PC-9 (cell line): ENCODE measurements around the gene PLCH2. TPM values are rescaled to one million over a fixed set of nuclear protein-coding genes. Genes with fewer than 3 reads are reported as not detected.

Source experiments
- BruUV-seq: library from RNA; stranded (reverse); fragments of 400-500 nt; replicated peaks from 2 replicates; lab custom pipeline; 2021; lab: Mats Ljungman, UMichigan
- CTCF ChIA-PET: fragments of 300-600 bp; sonication (Branson Sonifier 250); formaldehyde crosslinking; loops from one replicate; lab custom pipeline; 2022; ENCODE audit warnings: antibody characterized with exemption; lab: Charles Lee
- POLR2A ChIA-PET: fragments of 300-600 bp; sonication (Branson Sonifier 250); formaldehyde crosslinking; loops from one replicate; lab custom pipeline; 2022; ENCODE audit warnings: antibody characterized with exemption; ENCODE audit not compliant: unreplicated experiment; lab: Charles Lee
- DNase-seq, 2 experiments: peaks; one replicate each; pipeline versions ENCODE4 v3.0.0 to v3.0.0-alpha.2; 2015 to 2022; ENCODE audit warnings: mixed read lengths in 1 of 2
- H2AFZ ChIP-seq: fragments of 200-600 bp; sonication (generic); 2 replicates; pipeline ENCODE4 v1.8.1; 2017; ENCODE audit warnings: antibody characterized with exemption
- H3F3A ChIP-seq: fragments of 200-600 bp; sonication (generic); 2 replicates; pipeline ENCODE4 v1.8.1; 2017; ENCODE audit warnings: antibody characterized with exemption, mild to moderate bottlenecking, low read depth; ENCODE audit not compliant: insufficient read depth
- H3K27ac ChIP-seq: fragments of 200-600 bp; sonication (generic); 2 replicates; pipeline ENCODE4 v1.6.1; 2016; ENCODE audit warnings: mixed run types
- H3K27me3 ChIP-seq: fragments of 200-600 bp; sonication (generic); 2 replicates; pipeline ENCODE4 v1.6.1; 2016; ENCODE audit warnings: low read depth, mixed run types; ENCODE audit not compliant: insufficient read depth
- H3K36me3 ChIP-seq: fragments of 200-600 bp; sonication (generic); 2 replicates; pipeline ENCODE4 v1.6.1; 2016; ENCODE audit warnings: low read depth, mixed run types
- H3K4me1 ChIP-seq: fragments of 200-600 bp; sonication (generic); replicated peaks from 2 replicates; pipeline ENCODE4 v1.6.1; 2016; ENCODE audit warnings: mixed run types; ENCODE audit not compliant: insufficient read depth
- H3K4me2 ChIP-seq: fragments of 200-600 bp; sonication (generic); 2 replicates; pipeline ENCODE4 v1.6.1; 2017; ENCODE audit warnings: mixed run types
- H3K4me3 ChIP-seq: fragments of 200-600 bp; sonication (generic); 2 replicates; pipeline ENCODE4 v1.6.1; 2016; ENCODE audit warnings: mixed run types
- H3K79me2 ChIP-seq: fragments of 200-600 bp; sonication (generic); 2 replicates; pipeline ENCODE4 v1.6.1; 2017; ENCODE audit warnings: low read depth, mixed run types
- H3K9me2 ChIP-seq: fragments of 200-600 bp; sonication (generic); 2 replicates; pipeline ENCODE4 v1.8.1; 2017; ENCODE audit warnings: mild to moderate bottlenecking; ENCODE audit not compliant: insufficient read depth
- H3K9me3 ChIP-seq: fragments of 200-600 bp; sonication (generic); 2 replicates; pipeline ENCODE4 v1.8.1; 2016; ENCODE audit warnings: low read depth; ENCODE audit not compliant: insufficient read depth
- H4K20me1 ChIP-seq: fragments of 200-600 bp; sonication (generic); 2 replicates; pipeline ENCODE4 v1.8.1; 2017; ENCODE audit not compliant: insufficient read depth
- EZH2 ChIP-seq: fragments of 200-600 bp; sonication (generic); IDR thresholded peaks from 2 replicates; pipeline ENCODE4 v1.8.0; 2017; ENCODE audit warnings: antibody characterized with exemption, low read depth
- intact Hi-C: fragments of 100-400 bp; cut with micrococcal nuclease; formaldehyde crosslinking; loops from one replicate; pipeline ENCODE4 v1.10.0; 2022; ENCODE audit not compliant: unreplicated experiment
- total RNA-seq: library from RNA; stranded (reverse); gene quantifications from 2 replicates; pipeline ENCODE4 v1.2.3, GENCODE V29; 2021
- TF ChIP-seq, protein P1 (sequence below): fragments of 200-600 bp; sonication (generic); conservative IDR thresholded peaks from 2 replicates; pipeline ENCODE4 v1.6.1; 2017; ENCODE audit warnings: mixed run types, antibody characterized with exemption, mild to moderate bottlenecking, moderate library complexity

PLCH2 gene
- total RNA-seq, 1 experiment from 2014 or later, result 0.98 TPM

DNA sequence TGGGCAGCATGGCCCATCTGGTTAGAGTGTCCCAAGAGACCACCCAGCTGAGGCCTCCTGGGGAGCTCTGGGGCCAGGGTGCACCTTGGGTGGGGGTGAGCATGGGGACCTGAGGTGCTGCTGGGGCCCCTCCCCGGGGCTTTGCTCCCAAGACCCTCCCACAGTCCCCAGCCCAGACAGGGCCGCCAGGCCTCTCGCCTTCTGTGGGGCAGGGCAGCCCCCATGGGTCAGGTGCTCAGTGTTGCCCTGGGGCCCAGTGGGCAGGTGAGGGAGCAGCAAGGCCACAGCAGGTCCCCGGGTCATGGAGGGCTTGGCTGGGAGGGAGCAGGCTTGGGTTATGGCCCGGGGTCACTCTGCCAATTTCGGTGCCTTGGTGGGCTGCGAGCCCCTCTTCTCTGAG is 39.2 kb upstream of the PLCH2 start:
- no TSS peak for BruUV-seq
- Histone ChIP-seq H4K20me1 (peaks cover 5% of the 10 kb centered on the region; the same call in 1 of the 2 replicates), H3K27ac (no peak overlapping the region), H3F3A (no peaks in the 10 kb centered on the region), H3K4me1 (no peaks in the 10 kb centered on the region), H3K9me3 (no peaks in the 10 kb centered on the region), H3K79me2 (no peaks in the 10 kb centered on the region), H3K4me3 (no peak overlapping the region), H3K27me3 (peaks cover 76% of the 10 kb centered on the region), H2AFZ (no peak overlapping the region), H3K9me2 (no peaks in the 10 kb centered on the region), H3K36me3 (no peaks in the 10 kb centered on the region), H3K4me2 (no peak overlapping the region)
- no peak for DNase-seq
- intact Hi-C loops, result no loop called here
- CTCF ChIA-PET, result no interaction called here
- TF ChIP-seq, protein P1, sequence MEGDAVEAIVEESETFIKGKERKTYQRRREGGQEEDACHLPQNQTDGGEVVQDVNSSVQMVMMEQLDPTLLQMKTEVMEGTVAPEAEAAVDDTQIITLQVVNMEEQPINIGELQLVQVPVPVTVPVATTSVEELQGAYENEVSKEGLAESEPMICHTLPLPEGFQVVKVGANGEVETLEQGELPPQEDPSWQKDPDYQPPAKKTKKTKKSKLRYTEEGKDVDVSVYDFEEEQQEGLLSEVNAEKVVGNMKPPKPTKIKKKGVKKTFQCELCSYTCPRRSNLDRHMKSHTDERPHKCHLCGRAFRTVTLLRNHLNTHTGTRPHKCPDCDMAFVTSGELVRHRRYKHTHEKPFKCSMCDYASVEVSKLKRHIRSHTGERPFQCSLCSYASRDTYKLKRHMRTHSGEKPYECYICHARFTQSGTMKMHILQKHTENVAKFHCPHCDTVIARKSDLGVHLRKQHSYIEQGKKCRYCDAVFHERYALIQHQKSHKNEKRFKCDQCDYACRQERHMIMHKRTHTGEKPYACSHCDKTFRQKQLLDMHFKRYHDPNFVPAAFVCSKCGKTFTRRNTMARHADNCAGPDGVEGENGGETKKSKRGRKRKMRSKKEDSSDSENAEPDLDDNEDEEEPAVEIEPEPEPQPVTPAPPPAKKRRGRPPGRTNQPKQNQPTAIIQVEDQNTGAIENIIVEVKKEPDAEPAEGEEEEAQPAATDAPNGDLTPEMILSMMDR, result no peak
- TF ChIP-seq EZH2, result no peak
- POLR2A ChIA-PET, result no interaction called here

DNA sequence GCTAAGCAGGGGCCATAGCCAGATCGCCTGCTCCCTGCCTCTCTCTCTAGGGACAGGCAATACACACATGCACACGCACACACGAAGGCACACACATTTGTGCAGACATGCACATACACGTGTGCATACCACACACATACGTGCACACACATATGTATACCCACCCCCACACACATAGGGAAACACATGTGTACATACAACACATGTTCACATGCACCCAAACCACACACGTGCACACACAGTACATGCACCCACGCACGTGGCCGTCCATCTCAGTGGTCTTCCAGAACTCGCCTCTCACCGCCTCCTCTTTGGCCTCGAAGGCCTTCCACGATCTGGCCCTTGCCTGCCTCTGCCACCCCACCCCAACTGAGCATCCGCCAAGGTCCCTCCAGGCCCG is 38.5 kb upstream of the PLCH2 start:
- no peaks in the 10 kb centered on the region for H3K36me3 ChIP-seq
- no peak overlapping the region for H2AFZ ChIP-seq
- no peaks in the 10 kb centered on the region for H3F3A ChIP-seq
- DNase-seq, result no peak
- intact Hi-C loops, result no loop called here
- POLR2A ChIA-PET, result no interaction called here
- peaks cover 6% of the 10 kb centered on the region; the same call in 1 of the 2 replicates for H4K20me1 ChIP-seq
- H3K27ac ChIP-seq, result no peak overlapping the region
- H3K9me3 ChIP-seq, result no peaks in the 10 kb centered on the region
- TF ChIP-seq, protein P1, result no peak
- TF ChIP-seq EZH2, result no peak
- no peak overlapping the region for H3K4me2 ChIP-seq
- H3K4me1 ChIP-seq, result no peaks in the 10 kb centered on the region
- no TSS peak for BruUV-seq
- H3K9me2 ChIP-seq, result no peaks in the 10 kb centered on the region
- H3K27me3 ChIP-seq, result peaks cover 76% of the 10 kb centered on the region
- CTCF ChIA-PET, result no interaction called here
- H3K4me3 ChIP-seq, result no peak overlapping the region
- H3K79me2 ChIP-seq, result no peaks in the 10 kb centered on the region

DNA sequence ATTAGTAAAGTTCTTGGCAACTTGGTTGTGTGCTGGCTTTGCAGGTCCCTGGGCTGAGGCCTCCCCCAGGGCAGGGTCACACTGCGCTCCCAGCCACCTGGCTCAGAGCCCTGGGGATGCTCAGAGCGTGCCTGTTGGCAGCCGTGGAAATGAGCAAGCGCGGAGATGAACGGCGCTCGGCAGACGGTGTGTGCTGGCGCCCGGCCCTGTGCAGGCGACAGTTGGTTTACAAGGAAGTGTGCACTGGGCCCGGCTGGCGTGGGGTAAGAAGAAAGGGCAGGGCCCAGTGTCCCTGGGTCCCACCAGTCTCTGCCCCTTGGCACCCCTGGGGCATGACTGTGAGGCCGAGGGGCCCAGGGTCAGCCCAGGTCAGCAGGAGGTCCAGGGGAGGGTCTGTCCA is 38.1 kb upstream of the PLCH2 start:
- no peak for DNase-seq
- intact Hi-C loops, result no loop called here
- TF ChIP-seq, protein P1, result no peak
- no peak for TF ChIP-seq EZH2
- H3K4me3 ChIP-seq, result no peak overlapping the region
- H3F3A ChIP-seq, result no peaks in the 10 kb centered on the region
- H3K9me2 ChIP-seq, result no peaks in the 10 kb centered on the region
- H3K4me1 ChIP-seq, result no peaks in the 10 kb centered on the region
- no peak overlapping the region for H3K27ac ChIP-seq
- POLR2A ChIA-PET, result no interaction called here
- H4K20me1 ChIP-seq, result peaks cover 6% of the 10 kb centered on the region; the same call in 1 of the 2 replicates
- no TSS peak for BruUV-seq
- H3K4me2 ChIP-seq, result no peak overlapping the region
- CTCF ChIA-PET, result no interaction called here
- peaks cover 76% of the 10 kb centered on the region for H3K27me3 ChIP-seq
- no peaks in the 10 kb centered on the region for H3K36me3 ChIP-seq
- H2AFZ ChIP-seq, result no peak overlapping the region
- H3K79me2 ChIP-seq, result no peaks in the 10 kb centered on the region
- no peaks in the 10 kb centered on the region for H3K9me3 ChIP-seq
